GM21381 (cell line): ENCODE measurements around the gene PTGFRN.

Experiments used
- ATAC-seq: cut with Tn5 transposase; IDR thresholded peaks from one replicate; pipeline ENCODE4 v1.9.1; 2021; ENCODE audit warnings: mild to moderate bottlenecking, moderate library complexity; ENCODE audit not compliant: unreplicated experiment

Gene PTGFRN

GRCh38 chr1:116991918-116992317, 82.2 kb downstream of the PTGFRN start:
- no peak for ATAC-seq

DNA sequence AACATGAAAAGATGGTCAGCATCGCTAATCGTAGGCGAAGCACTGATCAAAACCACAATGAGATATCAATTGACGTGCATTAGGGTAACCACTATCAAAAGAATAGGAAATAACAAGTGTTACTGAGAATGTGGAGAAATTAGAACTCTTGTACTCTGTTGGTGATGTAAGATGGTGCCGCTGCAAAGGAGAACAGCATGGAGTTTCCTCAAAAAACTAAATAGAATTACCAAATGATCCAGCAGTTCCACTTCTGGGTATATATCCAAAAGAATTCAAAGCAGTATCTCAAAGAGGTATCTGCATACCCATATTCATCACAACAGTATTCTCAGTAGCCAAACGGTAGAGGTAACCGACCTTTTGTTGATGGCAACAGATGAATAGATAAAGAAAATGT, 83.6 kb downstream of the PTGFRN start:
- ATAC-seq, result no peak

- ATAC-seq, result no peak
Measured at GRCh38 chr1:116994411-116994810, 84.7 kb downstream of the PTGFRN start.

DNA sequence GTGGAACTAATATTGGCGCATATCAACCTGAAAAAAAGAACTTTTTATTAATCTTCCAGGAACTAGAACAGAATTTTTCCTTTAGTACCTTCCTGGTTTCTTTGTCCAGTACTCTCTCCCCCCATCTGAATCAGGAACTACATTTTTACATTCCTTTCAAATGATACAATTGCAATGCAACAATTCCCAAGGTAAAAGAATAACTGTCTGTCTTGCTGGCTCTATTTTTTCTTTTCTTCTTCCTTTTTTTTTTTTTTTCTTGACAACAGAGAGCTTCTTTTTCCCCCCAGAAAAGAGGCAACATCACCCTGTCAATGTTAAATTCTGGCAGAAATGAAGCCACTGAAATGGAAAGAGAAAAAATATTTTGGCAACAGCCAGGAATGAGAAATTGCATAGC, 87.3 kb downstream of the PTGFRN start:
- no peak for ATAC-seq

DNA sequence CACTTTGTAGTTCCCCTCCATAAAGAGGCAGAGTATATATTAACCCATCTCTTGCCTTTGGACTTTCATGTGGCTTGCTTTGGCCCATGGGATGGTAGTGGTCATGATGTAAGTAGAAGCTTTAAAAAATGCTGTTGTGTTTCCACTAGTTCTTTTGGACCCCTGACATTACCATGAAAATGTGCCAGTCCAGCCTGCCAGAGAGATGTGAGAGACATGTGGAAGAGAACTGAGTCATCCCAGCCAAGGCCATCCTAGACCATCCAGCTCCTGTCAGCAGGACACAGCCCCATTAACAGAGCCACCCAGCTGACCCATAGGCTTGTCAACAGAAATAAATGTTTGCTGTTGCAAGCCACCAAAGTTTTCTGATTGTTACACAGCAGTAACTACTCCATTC, 87.9 kb downstream of the PTGFRN start:
- no peak for ATAC-seq

DNA sequence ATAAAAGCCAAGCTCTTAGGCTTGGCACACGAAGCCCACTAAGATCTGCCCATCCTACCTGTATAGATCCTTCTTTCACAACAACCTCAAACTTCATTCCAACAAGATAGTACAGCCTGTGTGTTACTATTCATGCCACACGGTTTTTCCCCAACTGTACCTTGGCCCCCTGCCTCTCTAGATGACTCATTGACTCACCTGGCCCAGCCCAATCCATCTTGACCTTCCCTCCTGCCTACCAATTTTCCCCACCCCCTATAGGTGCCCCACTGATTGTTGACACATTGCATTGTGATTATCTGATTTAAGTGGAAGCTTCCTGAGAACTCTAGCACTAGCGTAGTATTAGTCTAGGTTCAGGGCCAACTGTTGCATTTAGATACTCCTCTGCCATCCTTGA, 89.9 kb downstream of the PTGFRN start:
- no peak for ATAC-seq

DNA sequence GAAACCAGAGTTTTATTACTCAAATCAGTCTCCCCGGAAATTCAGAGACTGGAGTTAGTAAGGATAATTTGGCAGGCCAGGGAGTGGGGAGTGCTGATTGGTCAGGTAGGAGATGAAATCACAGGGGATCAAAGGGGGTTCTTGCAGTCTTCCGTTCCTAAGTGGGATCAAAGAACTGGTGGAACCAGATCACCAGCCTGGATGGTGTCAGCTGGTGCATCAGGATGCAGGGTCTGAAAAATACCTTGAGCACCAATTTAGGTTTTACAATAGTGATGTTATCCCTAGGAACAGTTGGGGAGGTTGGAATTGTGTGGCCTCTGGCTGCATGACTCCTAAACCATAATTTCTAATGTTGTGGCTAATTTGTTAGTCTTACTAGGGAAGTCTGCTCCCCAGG, 90.4 kb downstream of the PTGFRN start:
- ATAC-seq, result no peak

GRCh38 chr1:117001254-117001927, 91.7 kb downstream of the PTGFRN start, which contains the start of gene CD101:
TSS of gene CD101 (plus strand) at chr1:117001760. CDS start at chr1:117001818, 58 bp downstream.
- ATAC-seq, result peak; percentile 92

DNA sequence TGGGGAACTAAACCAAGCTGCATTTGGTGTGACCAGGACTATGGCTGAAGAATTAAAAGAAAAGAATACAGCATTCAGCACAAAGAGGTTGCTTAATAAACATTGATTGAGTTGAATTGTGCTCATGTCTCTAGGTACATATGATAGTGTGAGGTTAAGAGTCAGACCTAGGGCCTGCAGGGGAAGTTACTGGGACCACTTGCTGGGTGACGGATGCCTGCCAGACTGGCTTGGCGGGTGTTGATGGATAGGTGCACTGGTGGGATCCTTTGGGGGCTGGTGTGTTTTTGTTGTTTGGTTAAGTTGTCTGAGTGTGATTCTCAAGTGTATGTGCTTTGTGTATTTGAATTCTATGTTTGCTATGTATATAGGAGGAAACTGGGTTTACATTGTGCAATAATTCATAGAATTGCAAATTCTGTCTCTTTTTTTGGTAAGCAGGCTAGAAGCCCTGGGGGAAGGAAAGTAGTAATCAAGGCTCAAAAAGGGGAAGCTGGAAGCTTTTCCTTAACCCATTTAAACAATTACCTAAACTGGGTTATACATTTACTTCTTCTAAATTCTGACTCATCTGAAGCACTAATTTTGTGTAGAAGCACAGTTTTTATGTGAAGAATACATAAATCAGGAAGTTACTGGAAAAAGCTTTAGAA, 93.6 kb downstream of the PTGFRN start:
- no peak for ATAC-seq

DNA sequence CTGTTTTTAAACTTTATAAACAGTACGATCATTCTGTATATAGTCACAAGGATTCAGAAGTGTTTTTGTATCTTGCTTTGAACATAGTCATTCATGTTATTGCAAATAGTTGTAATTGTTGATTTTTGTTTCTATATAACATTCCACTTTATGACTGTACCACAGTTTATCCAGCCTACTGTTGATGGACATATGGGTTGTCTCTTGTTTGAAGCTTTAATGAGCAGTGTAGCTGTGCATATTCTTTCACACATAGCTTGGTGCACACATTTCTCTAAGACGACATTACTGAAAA, 98.0 kb downstream of the PTGFRN start:
- ATAC-seq, result no peak

- ATAC-seq, result no peak
Measured at GRCh38 chr1:117008656-117009055, 98.9 kb downstream of the PTGFRN start.

- no peak for ATAC-seq
Measured at GRCh38 chr1:117009132-117009531, 99.4 kb downstream of the PTGFRN start.

GRCh38 chr1:117010310-117010969, 100.7 kb downstream of the PTGFRN start:
- ATAC-seq, result no peak

- no peak for ATAC-seq
Measured at GRCh38 chr1:117011334-117011733, 101.6 kb downstream of the PTGFRN start.

- no peak for ATAC-seq
Measured at GRCh38 chr1:117013309-117013858, 103.7 kb downstream of the PTGFRN start.

DNA sequence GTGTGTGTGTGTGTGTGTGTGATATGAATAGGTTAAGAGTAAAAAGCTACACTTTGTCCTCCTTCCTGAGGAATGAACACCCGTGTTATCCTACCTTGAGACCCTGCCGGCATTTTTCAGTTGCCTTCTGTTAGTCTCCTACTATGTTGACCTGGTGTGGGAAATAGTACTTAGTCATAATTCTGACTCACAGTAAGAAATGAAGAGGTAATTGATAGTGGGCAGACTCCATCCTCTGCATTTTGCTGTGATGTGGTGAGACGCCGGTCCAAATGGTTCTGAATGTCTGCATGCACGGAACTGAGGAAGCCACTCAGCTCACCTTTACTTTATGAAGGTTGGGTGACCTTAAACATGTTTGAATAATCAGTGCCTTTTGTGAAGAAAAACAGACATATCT, 104.5 kb downstream of the PTGFRN start:
- no peak for ATAC-seq

DNA sequence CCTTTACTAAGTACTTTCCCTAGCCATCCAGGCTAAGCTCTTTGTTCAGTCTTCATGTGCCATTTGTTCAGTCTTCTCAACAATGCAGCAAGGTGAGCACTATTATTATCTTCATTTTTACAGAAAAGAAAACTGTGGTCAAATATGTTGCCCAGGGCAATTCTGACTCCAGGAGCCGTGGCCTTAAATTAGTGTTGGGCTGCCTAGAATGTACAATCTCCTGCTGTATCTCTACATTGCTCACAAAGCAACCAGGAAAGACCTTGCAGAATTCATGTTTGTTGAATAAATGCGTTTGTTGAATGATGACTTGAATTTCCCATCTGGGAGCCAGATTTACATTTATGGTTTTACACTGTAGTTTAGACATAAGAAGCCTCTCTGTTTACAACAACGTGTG, 106.0 kb downstream of the PTGFRN start:
- ATAC-seq, result no peak

- no peak for ATAC-seq
Measured at GRCh38 chr1:117017062-117017461, 107.3 kb downstream of the PTGFRN start.

DNA sequence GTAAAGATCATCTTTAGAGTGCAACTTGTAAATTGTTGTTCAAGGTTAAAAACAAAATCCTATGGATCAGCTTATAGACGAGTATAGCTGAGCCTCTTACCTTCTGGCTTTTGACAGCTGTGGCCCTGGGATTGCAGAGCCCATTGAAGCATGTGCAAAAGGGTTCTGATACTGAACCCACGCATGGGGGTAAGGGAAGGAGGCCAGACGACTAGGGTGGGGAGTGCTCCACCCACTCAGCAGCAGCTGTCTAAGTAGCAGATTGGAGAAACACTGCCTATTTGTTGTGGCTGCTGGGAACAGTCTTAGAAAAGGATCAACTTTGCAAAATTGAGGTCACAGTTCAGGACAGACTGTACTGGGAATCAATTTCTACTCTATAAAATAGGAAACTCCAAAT, 107.9 kb downstream of the PTGFRN start:
- ATAC-seq, result no peak

DNA sequence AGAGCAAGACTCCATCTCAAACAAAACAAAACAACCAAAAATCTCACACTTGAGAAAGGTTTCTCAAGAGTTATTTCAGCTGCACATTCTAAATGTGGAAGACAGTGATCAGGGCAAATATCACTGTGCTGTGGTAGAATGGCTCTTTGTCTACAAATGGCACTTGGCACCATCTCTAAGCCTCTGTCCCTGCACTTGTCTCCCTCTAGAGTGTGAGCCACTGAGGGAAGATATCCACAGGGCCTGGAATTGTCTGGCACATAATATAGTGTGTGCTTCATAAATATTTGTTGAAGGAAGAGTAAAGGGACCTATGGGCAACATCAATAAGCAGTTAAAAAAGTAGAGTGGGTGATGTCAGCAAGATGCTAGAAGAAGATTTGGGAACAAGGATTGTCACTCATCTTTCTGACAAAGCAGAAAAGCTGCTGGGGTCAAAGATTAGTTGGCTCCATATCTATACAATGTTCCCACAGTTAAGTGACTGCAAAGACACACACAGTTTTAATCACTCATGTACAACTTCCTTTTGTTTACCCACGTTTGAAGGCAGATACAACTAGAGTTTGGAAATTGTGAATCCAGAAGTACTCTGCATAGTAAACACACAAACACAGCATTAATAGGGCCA, 110.9 kb downstream of the PTGFRN start:
- ATAC-seq, result no peak

DNA sequence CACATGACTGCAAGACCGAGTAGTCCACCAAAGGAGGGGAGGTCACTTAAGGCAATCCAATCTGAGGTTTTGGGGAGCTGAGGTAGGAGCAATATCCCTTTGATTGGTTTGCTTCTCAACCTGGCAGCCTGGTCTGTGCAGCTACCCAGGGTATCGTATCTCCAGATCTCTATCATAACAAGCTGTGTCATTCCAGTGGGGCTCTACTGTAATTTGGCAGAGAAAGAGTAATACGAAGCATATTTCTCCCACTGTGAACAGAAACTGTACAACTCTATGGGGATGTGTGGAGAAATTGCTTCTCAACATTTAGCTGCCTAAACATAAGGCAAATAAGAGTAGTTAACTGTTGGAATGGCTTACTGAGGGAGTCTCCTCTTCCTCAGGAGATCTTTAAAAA, 112.4 kb downstream of the PTGFRN start:
- ATAC-seq, result no peak

DNA sequence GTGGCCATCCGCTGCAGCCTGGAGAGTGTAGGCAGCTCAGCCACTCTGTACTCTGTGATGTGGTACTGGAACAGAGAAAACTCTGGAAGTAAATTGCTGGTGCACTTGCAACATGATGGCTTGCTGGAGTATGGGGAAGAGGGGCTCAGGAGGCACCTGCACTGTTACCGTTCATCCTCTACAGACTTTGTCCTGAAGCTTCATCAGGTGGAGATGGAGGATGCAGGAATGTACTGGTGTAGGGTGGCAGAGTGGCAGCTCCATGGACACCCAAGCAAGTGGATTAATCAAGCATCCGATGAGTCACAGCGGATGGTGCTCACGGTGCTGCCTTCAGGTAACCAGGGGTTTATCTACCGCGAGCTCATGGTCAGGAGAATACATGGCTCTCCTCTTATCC, 115.9 kb downstream of the PTGFRN start:
- ATAC-seq, result no peak
